ENCODE results near the gene FAH.

GRCh38 chr15:80216141-80216540 is 63.3 kb downstream of the FAH start:
- TF ChIP-seq CTCF (IDR thresholded peaks at IDR 0.05) (no peak), POLR2A (IDR thresholded peaks at IDR 0.05) (no peak)
